Left lung (tissue), 10 donors: ENCODE results near the gene FAM241B. TPM values are rescaled to one million over a fixed set of nuclear protein-coding genes. Genes with fewer than 3 reads are reported as not detected.

Experiments used
- ATAC-seq: fragments of 200-7000 bp; cut with Tn5 transposase; one replicate; pipeline ENCODE4 v1.9.1; 2020; ENCODE audit warnings: moderate library complexity
- DNase-seq, 4 donors: peaks; one replicate each; pipeline ENCODE4 v3.0.0-alpha.2; 2013 to 2020
- H3K27ac ChIP-seq, 2 donors: fragments of 200-600 bp; sonication (generic) in 1 of 2; one replicate each; pipeline versions ENCODE4 v1.5.0 to v1.8.0; 2020 to 2021
- H3K27me3 ChIP-seq, 2 donors: fragments of 200-600 bp; sonication (generic) in 1 of 2; one replicate each; pipeline versions ENCODE4 v1.5.0 to v1.8.0; 2020 to 2021
- H3K36me3 ChIP-seq, 2 donors: fragments of 200-600 bp; sonication (generic) in 1 of 2; one replicate each; pipeline versions ENCODE4 v1.5.0 to v1.8.0; 2020 to 2021
- H3K4me1 ChIP-seq, 2 donors: fragments of 200-600 bp; one replicate each; pipeline ENCODE4 v1.8.0; 2021
- H3K4me3 ChIP-seq, 2 donors: fragments of 200-600 bp; sonication (generic) in 1 of 2; one replicate each; pipeline versions ENCODE4 v1.5.0 to v1.8.0; 2020 to 2021; ENCODE audit warnings: mild to moderate bottlenecking in 1 of 2
- H3K9me3 ChIP-seq, 2 donors: fragments of 200-600 bp; sonication (generic) in 1 of 2; one replicate each; pipeline versions ENCODE4 v1.5.0 to v1.8.0; 2020 to 2021
- CTCF ChIP-seq, 2 donors: fragments of 200-600 bp; sonication (generic) in 1 of 2; IDR thresholded peaks; one replicate each; pipeline versions ENCODE4 v1.5.0 to v1.8.0; 2021; ENCODE audit warnings: antibody characterized with exemption in 2 of 2
- intact Hi-C, 2 donors: fragments of 100-400 bp; cut with DNase I; formaldehyde crosslinking; loops; one replicate each; pipeline versions ENCODE4 v1.11.2 to v1.14.2; 2022
- polyA plus RNA-seq, 6 donors: library from polyadenylated mRNA; unstranded; fragments of 120-200 nt; gene quantifications; one replicate each; pipeline ENCODE4 v1.2.1, GENCODE V29; 2013; ENCODE audit not compliant: insufficient read length in 6 of 6
- total RNA-seq, 2 donors: library from RNA; stranded (reverse); fragmentation: NEBNext Ultra II Directional; extraction: Animal tissue kit (Norgen Biotek cat#: 25700); gene quantifications; one replicate each; pipeline ENCODE4 v1.2.1, GENCODE V29; 2021
- donor health status: DM: no; HTN: yes; CAD: no.
- donor health status: DM: no; HTN: no; CAD: no.

Gene FAM241B
- total and polyA plus RNA-seq, 8 donors = 6.1 to 9.6 (median 7.3) TPM

DNA sequence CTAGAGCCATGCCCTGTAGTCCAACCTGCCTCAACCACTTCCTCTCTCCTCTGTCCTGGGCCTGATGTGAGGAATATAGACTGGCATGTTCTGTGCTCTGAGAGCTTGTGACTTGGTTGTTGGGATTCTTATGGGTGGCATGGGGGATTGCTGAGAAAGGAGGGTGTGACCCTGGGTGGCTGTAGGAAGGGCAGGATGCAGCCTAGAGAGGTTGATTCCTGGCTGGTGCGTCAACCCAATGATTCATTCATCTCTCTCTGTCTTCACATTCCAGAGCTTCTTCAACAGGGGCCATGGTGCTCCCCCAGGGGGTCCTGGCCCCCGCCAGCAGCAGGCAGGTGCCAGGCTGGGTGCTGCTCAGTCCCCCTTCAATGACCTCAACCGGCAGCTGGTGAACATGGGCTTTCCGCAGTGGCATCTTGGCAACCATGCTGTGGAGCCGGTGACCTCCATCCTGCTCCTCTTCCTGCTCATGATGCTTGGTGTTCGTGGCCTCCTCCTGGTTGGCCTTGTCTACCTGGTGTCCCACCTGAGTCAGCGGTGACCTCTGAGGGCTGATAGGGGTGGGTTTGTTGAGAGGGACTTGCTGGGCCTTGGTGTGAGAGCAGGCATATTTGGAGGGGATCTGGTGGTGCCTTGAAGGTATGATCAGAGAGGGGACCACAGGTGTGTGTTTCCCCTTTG is 2.6 kb downstream of the FAM241B start:
- no peaks in the 10 kb centered on the region for H3K36me3 ChIP-seq
- peaks cover 0 to 26% of the 10 kb centered on the region in 2 donors for H3K27me3 ChIP-seq
- no peak overlapping the region for H3K4me3 ChIP-seq
- H3K4me1 ChIP-seq = peaks cover 0 to 9% of the 10 kb centered on the region in 2 donors
- TF ChIP-seq CTCF (IDR thresholded peaks at IDR 0.05) = no peak
- DNase-seq = no peak
- no peak overlapping the region for H3K27ac ChIP-seq
- ATAC-seq = no peak
- no peaks in the 10 kb centered on the region for H3K9me3 ChIP-seq
- intact Hi-C loops = loop anchor here in 1 of 2 donors (10.0 kb wide), 1 partner anchor 218 kb away; the partner anchor contains the start of gene TACR2

DNA sequence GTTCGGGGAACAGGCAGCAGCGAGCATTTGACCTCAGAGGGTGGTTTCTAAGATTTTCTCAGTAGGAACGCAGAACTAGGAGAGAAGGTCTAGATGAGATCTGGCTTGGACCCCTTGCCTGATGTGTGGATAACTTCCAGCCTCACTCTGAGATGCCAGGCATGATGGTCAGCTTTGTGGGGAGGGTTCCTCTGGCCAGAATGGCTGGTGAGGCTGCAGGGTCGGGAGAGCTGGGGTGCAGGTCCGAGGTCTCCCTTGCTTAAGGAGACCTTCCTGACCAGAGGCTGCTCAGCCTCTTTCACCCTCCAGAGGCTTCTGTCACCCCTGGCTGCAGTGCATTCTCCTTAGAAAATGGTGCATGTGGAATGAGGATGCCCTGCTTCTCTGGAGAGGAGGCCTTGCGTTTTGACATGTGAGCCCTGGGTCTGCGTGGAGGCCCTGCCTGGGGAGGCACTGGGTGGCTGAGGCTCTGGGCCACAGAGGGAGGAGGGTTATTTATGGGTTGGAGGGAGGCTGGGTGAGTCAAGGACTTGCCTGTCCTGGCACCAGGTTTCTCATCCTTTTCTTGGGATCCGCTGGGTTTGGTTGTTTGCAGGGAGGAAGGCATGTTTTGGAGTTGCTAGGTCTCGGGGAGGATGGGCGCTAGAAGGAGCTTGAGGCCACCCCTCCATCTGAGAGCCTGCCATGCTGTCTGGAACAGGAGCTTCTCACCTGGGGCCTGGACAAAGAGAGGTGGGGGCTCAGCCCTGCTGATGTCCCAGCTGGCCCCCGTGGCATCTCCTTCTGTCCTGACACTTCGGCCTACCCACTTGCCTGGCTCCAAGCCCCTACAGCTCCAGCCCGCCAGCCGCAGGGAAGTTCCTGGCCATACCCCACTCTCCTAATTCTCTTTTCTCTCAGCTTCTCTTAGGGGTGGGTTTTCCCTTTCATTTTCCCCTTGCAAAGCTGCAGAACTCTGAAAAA is 3.9 kb downstream of the FAM241B start:
- no peak for TF ChIP-seq CTCF (IDR thresholded peaks at IDR 0.05)
- H3K27me3 ChIP-seq = peaks cover 0 to 24% of the 10 kb centered on the region in 2 donors
- H3K27ac ChIP-seq = no peak overlapping the region
- no peak overlapping the region for H3K4me3 ChIP-seq
- no peaks in the 10 kb centered on the region for H3K9me3 ChIP-seq
- no peaks in the 10 kb centered on the region for H3K36me3 ChIP-seq
- peaks cover 0 to 9% of the 10 kb centered on the region in 2 donors for H3K4me1 ChIP-seq
- ATAC-seq = no peak
- intact Hi-C loops = loop anchor here in 1 of 2 donors (10.0 kb wide), 1 partner anchor 219 kb away; the partner anchor contains the start of gene TACR2
- DNase-seq = no peak

DNA sequence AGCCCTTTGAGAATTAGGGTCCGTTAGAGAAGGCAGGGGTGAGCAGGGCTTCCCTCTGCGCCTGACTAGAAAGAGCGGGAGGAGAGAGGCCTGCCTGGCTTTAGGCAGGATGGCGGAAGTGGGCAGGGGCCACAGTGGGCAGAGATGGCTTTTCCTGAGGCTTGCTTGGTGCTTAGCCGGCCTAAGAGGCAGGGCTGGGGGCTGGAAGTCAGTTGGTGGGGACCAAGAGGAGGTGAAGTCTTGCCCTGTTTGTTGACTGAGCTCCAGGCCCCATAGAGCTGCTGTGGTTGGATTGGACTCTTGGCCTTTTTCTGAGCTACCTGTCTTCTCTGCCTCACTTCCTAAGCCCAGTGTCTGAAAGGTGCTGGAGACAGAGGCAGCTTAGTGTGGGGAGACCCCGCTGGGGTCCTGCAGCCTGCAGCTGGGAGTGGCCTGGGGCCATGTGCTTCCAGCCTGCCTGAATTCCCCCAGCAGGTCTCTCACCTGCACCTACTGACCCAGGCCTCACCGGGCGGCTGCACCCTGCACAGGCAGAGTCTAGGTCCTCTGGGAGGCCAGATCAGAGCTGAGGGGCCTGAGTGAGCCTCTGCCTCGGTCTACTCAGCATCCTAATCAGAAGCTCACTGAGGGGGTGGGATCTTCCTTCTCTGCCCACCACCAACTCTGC is 4.8 kb downstream of the FAM241B start:
- DNase-seq (no peak), ATAC-seq (no peak)
- peaks cover 0 to 5% of the 10 kb centered on the region in 2 donors for H3K4me1 ChIP-seq
- no peak overlapping the region for H3K4me3 ChIP-seq
- intact Hi-C loops = loop anchor here in 1 of 2 donors (10.0 kb wide), 1 partner anchor 220 kb away; the partner anchor contains the start of gene TACR2
- no peaks in the 10 kb centered on the region for H3K9me3 ChIP-seq
- no peak for TF ChIP-seq CTCF (IDR thresholded peaks at IDR 0.05)
- H3K27me3 ChIP-seq = peaks cover 0 to 15% of the 10 kb centered on the region in 2 donors
- H3K36me3 ChIP-seq = no peaks in the 10 kb centered on the region
- no peak overlapping the region for H3K27ac ChIP-seq

DNA sequence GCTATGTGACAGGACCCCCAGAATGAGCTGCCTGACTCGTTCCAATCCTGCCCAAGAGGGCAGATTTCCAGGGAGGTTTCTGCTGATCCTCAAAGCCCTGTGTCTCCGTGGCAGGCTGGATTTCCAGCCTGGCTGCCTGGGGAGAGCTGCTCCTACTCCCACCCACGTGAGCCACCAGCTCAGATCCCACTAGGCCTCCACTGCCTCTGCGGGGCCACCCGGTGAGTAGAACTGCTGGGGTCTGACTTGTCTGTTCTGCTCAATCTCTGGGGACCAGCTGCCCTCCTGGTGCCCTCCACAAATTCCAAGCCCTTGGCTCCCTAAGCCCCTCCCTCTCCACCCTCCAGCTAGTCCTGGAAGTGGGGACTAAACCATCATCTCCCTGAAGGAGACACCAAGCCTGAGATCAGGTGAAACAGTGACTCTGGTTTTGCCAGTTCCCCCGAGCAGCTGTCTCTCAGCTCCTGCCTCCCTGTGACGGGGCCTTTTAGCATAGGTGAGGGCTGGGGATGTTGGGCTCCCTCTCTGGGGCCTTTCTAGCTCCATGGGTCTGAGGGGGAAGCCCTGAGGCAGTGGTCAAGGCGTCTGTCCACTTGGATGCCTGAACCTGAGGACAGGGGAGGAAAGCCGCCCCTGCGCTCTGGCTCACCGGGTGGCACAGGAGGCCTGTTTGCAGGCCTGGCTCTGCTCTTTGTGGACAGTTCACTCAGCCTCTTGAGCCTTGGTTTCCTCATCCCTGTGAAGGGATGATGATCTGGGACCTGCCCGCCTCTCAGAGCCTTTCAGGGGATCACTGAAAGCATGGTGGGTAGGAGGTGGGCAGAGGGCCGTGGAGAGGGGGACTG is 5.6 kb downstream of the FAM241B start:
- Histone ChIP-seq H3K36me3 (no peaks in the 10 kb centered on the region), H3K9me3 (no peaks in the 10 kb centered on the region), H3K4me3 (no peak overlapping the region), H3K27ac (no peak overlapping the region), H3K4me1 (no peaks in the 10 kb centered on the region), H3K27me3 (peaks cover 0 to 7% of the 10 kb centered on the region in 2 donors)
- no peak for TF ChIP-seq CTCF (IDR thresholded peaks at IDR 0.05)
- intact Hi-C loops = loop anchor here in 1 of 2 donors (10.0 kb wide), 1 partner anchor 221 kb away; the partner anchor contains the start of gene TACR2
- DNase-seq = no peak
- no peak for ATAC-seq
